HepG2 (cell line): ENCODE data around the gene IDUA. TPM values are rescaled to one million over a fixed set of nuclear protein-coding genes. Genes with fewer than 3 reads are reported as not detected.

ENCODE experiments used
- ATAC-seq: fragments of 200-7000 bp; cut with Tn5 transposase; 3 replicates; pipeline ENCODE4 v1.9.1; 2020; ENCODE audit warnings: mild to moderate bottlenecking, moderate library complexity
- BruUV-seq: library from RNA; stranded (reverse); fragments of 400-500 nt; replicated peaks from 2 replicates; lab custom pipeline; 2021; lab: Mats Ljungman, UMichigan
- CTCF ChIA-PET: fragments of 300-600 bp; formaldehyde crosslinking; extraction: SDS; loops from one replicate; lab custom pipeline; 2021; ENCODE audit warnings: low total read pairs, inconsistent platforms, low intra/inter-chr PET ratio; lab: Yijun Ruan, JAX
- POLR2A ChIA-PET: fragments of 350-600 bp; sonication (Branson Sonifier 250); formaldehyde crosslinking; loops from one replicate; lab custom pipeline; 2020; ENCODE audit warnings: antibody characterized with exemption, inconsistent platforms; lab: Yijun Ruan, JAX
- DNase-seq: peaks from one replicate; pipeline ENCODE4 v3.0.0-alpha.2; 2015; ENCODE audit warnings: low spot score
- FAIRE-seq: peaks from 3 replicates; lab custom pipeline; 2011; peaks lifted over from hg19 to GRCh38; lab: Jason Lieb, UNC
- H2AFZ ChIP-seq: one replicate; pipeline ENCODE4 v1.6.1; 2011; ENCODE audit warnings: low read length, inconsistent platforms
- H3K27ac ChIP-seq: fragments of 300-600 bp; 3 replicates; pipeline ENCODE4 v1.8.0; 2011; ENCODE audit warnings: mixed run types, mild to moderate bottlenecking, mixed read lengths, low read length, inconsistent platforms; ENCODE audit not compliant: insufficient read depth; ENCODE audit errors: extremely low read length
- H3K27me3 ChIP-seq, 2 experiments: fragments of 200-600 bp in 1 of 2; 2 replicates in 1 of 2; 3 replicates in 1 of 2; pipeline versions ENCODE4 v1.6.0 to v1.8.0; 2011; ENCODE audit warnings: low read length in 2 of 2, mild to moderate bottlenecking in 2 of 2, moderate library complexity in 2 of 2, inconsistent platforms in 1 of 2; ENCODE audit not compliant: insufficient read depth in 2 of 2, control insufficient read depth in 1 of 2
- H3K36me3 ChIP-seq, 2 experiments: fragments of 200-600 bp in 1 of 2; replicated peaks in 1 of 2; 2 replicates in 1 of 2; 3 replicates in 1 of 2; pipeline versions ENCODE4 v1.5.1 to v1.8.0; 2011; ENCODE audit warnings: low read length in 2 of 2, inconsistent platforms in 1 of 2; ENCODE audit not compliant: insufficient read depth in 2 of 2, control insufficient read depth in 1 of 2
- H3K4me1 ChIP-seq: 2 replicates; pipeline ENCODE4 v1.5.1; 2012; ENCODE audit warnings: low read length, inconsistent platforms; ENCODE audit not compliant: insufficient read depth
- H3K4me2 ChIP-seq: 2 replicates; pipeline ENCODE4 v1.6.0; 2011; ENCODE audit warnings: low read depth, low read length, inconsistent platforms
- H3K4me3 ChIP-seq, 3 experiments: fragments of 200-600 bp in 1 of 3; sonication (generic), shearing (Covaris generic) in 1 of 3; replicated peaks in 1 of 3; 2 replicates each; pipeline ENCODE4 v1.5.1; 2011 to 2016; ENCODE audit warnings: low read length in 3 of 3, inconsistent platforms in 2 of 3, low read depth in 2 of 3, mild to moderate bottlenecking in 2 of 3, control low read depth in 1 of 3, mixed read lengths in 1 of 3; ENCODE audit not compliant: insufficient read depth in 1 of 3
- H3K79me2 ChIP-seq: one replicate; pipeline ENCODE4 v1.6.1; 2011; ENCODE audit warnings: low read length, inconsistent platforms; ENCODE audit not compliant: insufficient read depth
- H3K9ac ChIP-seq: 2 replicates; pipeline ENCODE4 v1.6.0; 2011; ENCODE audit warnings: mild to moderate bottlenecking, low read depth, low read length, inconsistent platforms; ENCODE audit not compliant: insufficient read depth
- H3K9me3 ChIP-seq: 2 replicates; pipeline ENCODE4 v1.5.1; 2012; ENCODE audit warnings: mild to moderate bottlenecking, low read length
- H4K20me1 ChIP-seq: 2 replicates; pipeline ENCODE4 v1.6.0; 2011; ENCODE audit warnings: inconsistent platforms, mild to moderate bottlenecking, low read length, moderate library complexity; ENCODE audit not compliant: insufficient read depth
- EEA1 ChIP-seq: sonication (generic); formaldehyde crosslinking; IDR thresholded peaks from 2 replicates; pipeline ENCODE4 v1.5.1; 2020; ENCODE audit warnings: mild to moderate bottlenecking, missing genetic modification reagents, borderline replicate concordance
- HNRNPLL ChIP-seq: fragments of 200-400 bp; formaldehyde crosslinking; IDR thresholded peaks from 2 replicates; pipeline ENCODE4 v1.6.1; 2017; ENCODE audit warnings: mild to moderate bottlenecking, low read depth, low read length; ENCODE audit not compliant: poor library complexity, severe bottlenecking
- ZNF232 ChIP-seq: sonication (generic); formaldehyde crosslinking; IDR thresholded peaks from 2 replicates; pipeline ENCODE4 v1.4.0; 2020; ENCODE audit warnings: missing genetic modification reagents, borderline replicate concordance
- WGBS: methylation state at CpG from one replicate; pipeline ENCODE4 v1.1.6; 2017; ENCODE audit warnings: low lambda C conversion rate; 5-methylcytosine and 5-hydroxymethylcytosine counted together
- in situ Hi-C: cut with HindIII; loops from 2 replicates; pipeline ENCODE4 v1.10.0; 2017; ENCODE audit warnings: low pct_unique_long_range_greater_than_20kb; ENCODE audit not compliant: extremely low pct_ligation_motif_present
- intact Hi-C: fragments of 100-400 bp; cut with micrococcal nuclease; formaldehyde crosslinking; loops from one replicate; pipeline ENCODE4 v1.10.0; 2022; ENCODE audit not compliant: unreplicated experiment
- polyA plus RNA-seq, 8 experiments: library from polyadenylated mRNA; depleted of rRNA in 3 of 8; stranded (reverse) in 7 of 8; unstranded in 1 of 8; fragments of >200 nt; fragmentation: Illumina TruSeq in 4 of 8; extraction: Trizol in 4 of 8; gene quantifications; 2 replicates each; pipeline versions ENCODE4 v1.2.1 to v1.2.3, GENCODE V29; 2011 to 2016; ENCODE audit warnings: low read depth in 4 of 8, missing spikeins in 1 of 8, mixed read lengths in 1 of 8; ENCODE audit not compliant: insufficient read depth in 1 of 8
- total RNA-seq, 5 experiments: library from RNA; depleted of rRNA; stranded (reverse); fragments of >200 nt; fragmentation: Illumina TruSeq; extraction: Trizol; gene quantifications; 2 replicates each; pipeline ENCODE4 v1.2.3, GENCODE V29; 2016; ENCODE audit warnings: low read depth in 1 of 5
- TF ChIP-seq, protein P1 (sequence below): sonication (generic); formaldehyde crosslinking; IDR thresholded peaks from 2 replicates; pipeline ENCODE4 v1.8.0; 2022; ENCODE audit warnings: low read depth, missing genetic modification reagents
- TF ChIP-seq, protein P2 (sequence below): sonication (generic); formaldehyde crosslinking; conservative IDR thresholded peaks from 2 replicates; pipeline ENCODE4 v1.8.0; 2022; ENCODE audit warnings: mild to moderate bottlenecking, moderate library complexity, missing genetic modification reagents

IDUA gene
- total and polyA plus RNA-seq, 2 of the 13 experiments (the other 11 are each of a cell fraction or from before 2014, with no cell fraction given): 0.77 to 1.0 TPM

DNA sequence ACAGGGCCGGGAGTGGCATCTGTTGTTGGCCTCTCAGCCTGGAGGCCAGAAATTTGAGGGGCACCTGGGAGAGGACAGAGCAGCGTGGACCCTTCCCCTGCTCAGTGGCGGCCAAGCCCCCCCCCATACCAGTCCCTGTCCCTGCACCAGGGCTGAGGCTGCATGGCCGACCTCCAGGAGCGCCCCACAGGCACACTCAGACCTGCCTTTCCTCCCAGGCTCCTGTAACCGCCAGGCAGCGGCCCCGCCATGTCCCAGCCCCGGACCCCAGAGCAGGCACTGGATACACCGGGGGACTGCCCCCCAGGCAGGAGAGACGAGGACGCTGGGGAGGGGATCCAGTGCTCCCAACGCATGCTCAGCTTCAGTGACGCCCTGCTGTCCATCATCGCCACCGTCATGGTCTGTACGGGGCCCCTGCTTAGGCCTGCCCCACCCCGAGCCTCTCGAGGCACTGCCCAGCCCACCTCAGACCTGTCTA lies 39.3 kb upstream of the IDUA start:
- H3K27me3 ChIP-seq: no peaks in the 10 kb centered on the region
- no peaks in the 10 kb centered on the region for H4K20me1 ChIP-seq
- 89% methylated on average over 5 of the region's 19 CpGs for WGBS
- intact Hi-C loops: no loop called here
- no peak overlapping the region for H3K4me2 ChIP-seq
- no peaks in the 10 kb centered on the region for H3K9me3 ChIP-seq
- FAIRE-seq (no peak), ATAC-seq (no peak), DNase-seq (no peak)
- no peak overlapping the region for H2AFZ ChIP-seq
- no TSS peak for BruUV-seq
- H3K27ac ChIP-seq: no peak overlapping the region
- H3K4me1 ChIP-seq: peaks cover 31% of the 10 kb centered on the region
- POLR2A ChIA-PET: no interaction called here
- CTCF ChIA-PET: no interaction called here
- H3K79me2 ChIP-seq: no peaks in the 10 kb centered on the region
- in situ Hi-C loops: no loop called here
- H3K9ac ChIP-seq: no peak overlapping the region
- H3K4me3 ChIP-seq: no peak overlapping the region
- no peaks in the 10 kb centered on the region for H3K36me3 ChIP-seq
- TF ChIP-seq, protein P1, sequence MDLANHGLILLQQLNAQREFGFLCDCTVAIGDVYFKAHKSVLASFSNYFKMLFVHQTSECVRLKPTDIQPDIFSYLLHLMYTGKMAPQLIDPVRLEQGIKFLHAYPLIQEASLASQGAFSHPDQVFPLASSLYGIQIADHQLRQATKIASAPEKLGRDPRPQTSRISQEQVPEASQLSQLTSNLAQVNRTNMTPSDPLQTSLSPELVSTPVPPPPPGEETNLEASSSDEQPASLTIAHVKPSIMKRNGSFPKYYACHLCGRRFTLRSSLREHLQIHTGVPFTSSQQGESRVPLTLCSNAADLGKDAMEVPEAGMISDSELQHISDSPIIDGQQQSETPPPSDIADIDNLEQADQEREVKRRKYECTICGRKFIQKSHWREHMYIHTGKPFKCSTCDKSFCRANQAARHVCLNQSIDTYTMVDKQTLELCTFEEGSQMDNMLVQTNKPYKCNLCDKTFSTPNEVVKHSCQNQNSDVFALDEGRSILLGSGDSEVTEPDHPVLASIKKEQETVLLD (CRISPR knock-in tag): no peak
- TF ChIP-seq HNRNPLL (no peak), EEA1 (CRISPR knock-in tag) (no peak), ZNF232 (no peak)
- TF ChIP-seq, protein P2, sequence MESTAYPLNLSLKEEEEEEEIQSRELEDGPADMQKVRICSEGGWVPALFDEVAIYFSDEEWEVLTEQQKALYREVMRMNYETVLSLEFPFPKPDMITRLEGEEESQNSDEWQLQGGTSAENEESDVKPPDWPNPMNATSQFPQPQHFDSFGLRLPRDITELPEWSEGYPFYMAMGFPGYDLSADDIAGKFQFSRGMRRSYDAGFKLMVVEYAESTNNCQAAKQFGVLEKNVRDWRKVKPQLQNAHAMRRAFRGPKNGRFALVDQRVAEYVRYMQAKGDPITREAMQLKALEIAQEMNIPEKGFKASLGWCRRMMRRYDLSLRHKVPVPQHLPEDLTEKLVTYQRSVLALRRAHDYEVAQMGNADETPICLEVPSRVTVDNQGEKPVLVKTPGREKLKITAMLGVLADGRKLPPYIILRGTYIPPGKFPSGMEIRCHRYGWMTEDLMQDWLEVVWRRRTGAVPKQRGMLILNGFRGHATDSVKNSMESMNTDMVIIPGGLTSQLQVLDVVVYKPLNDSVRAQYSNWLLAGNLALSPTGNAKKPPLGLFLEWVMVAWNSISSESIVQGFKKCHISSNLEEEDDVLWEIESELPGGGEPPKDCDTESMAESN (CRISPR knock-in tag): no peak
